Ascending aorta (tissue), 2 donors: ENCODE results near the gene SMAD4. TPM values are rescaled to one million over a fixed set of nuclear protein-coding genes. Genes with fewer than 3 reads are reported as not detected.

Source experiments
- DNase-seq, 2 donors: peaks; one replicate each; pipeline ENCODE4 v3.0.0-alpha.2; 2019; ENCODE audit warnings: low spot score in 2 of 2
- H3K27ac ChIP-seq, 2 donors: fragments of 200-600 bp; sonication (generic); one replicate each; pipeline ENCODE4 v1.5.1; 2016 to 2017; ENCODE audit warnings: mild to moderate bottlenecking in 1 of 2
- H3K27me3 ChIP-seq: fragments of 200-600 bp; sonication (generic); one replicate; pipeline ENCODE4 v1.5.1; 2017
- H3K36me3 ChIP-seq, 2 donors: fragments of 200-600 bp; sonication (generic); one replicate each; pipeline ENCODE4 v1.5.1; 2016
- H3K4me1 ChIP-seq, 2 donors: fragments of 200-600 bp; sonication (generic); one replicate each; pipeline ENCODE4 v1.5.1; 2016 to 2017; ENCODE audit warnings: mild to moderate bottlenecking in 1 of 2
- H3K4me3 ChIP-seq, 2 donors: fragments of 200-600 bp; sonication (generic); one replicate each; pipeline ENCODE4 v1.5.1; 2016 to 2017; ENCODE audit warnings: mild to moderate bottlenecking in 1 of 2
- H3K9me3 ChIP-seq, 2 donors: fragments of 200-600 bp; sonication (generic); one replicate each; pipeline ENCODE4 v1.5.1; 2016
- intact Hi-C: fragments of 100-400 bp; cut with DNase I; formaldehyde crosslinking; loops from one replicate; pipeline ENCODE4 v1.15.1; 2023
- total RNA-seq: library from RNA; depleted of rRNA; stranded (reverse); fragments of >200 nt; gene quantifications from one replicate; pipeline ENCODE4 v1.1.0, GENCODE V29; 2016
- TF ChIP-seq, protein P1 (sequence below), 3 experiments: fragments of 200-600 bp in 2 of 3; fragments of 450-650 bp in 1 of 3; sonication (generic) in 2 of 3; IDR thresholded peaks; one replicate each; pipeline ENCODE4 v1.5.1; 2016 to 2019; ENCODE audit warnings: antibody characterized with exemption in 3 of 3, mild to moderate bottlenecking in 1 of 3, moderate library complexity in 1 of 3

Gene SMAD4
- total RNA-seq, 1 donor from 2014 or later: 196 TPM

DNA sequence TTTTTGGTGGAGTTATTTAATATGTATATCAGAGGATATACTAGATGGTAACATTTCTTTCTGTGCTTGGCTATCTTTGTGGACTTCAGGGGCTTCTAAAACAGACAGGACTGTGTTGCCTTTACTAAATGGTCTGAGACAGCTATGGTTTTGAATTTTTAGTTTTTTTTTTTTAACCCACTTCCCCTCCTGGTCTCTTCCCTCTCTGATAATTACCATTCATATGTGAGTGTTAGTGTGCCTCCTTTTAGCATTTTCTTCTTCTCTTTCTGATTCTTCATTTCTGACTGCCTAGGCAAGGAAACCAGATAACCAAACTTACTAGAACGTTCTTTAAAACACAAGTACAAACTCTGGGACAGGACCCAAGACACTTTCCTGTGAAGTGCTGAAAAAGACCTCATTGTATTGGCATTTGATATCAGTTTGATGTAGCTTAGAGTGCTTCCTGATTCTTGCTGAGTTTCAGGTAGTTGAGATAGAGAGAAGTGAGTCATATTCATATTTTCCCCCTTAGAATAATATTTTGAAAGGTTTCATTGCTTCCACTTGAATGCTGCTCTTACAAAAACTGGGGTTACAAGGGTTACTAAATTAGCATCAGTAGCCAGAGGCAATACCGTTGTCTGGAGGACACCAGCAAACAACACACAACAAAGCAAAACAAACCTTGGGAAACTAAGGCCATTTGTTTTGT is 52.7 kb downstream of the SMAD4 start:
- intact Hi-C loops: no loop called here
- no peaks in the 10 kb centered on the region for H3K27me3 ChIP-seq
- H3K36me3 ChIP-seq: peaks cover 45 to 62% of the 10 kb centered on the region in 2 donors
- H3K4me1 ChIP-seq: no peaks in the 10 kb centered on the region
- no peak overlapping the region for H3K27ac ChIP-seq
- TF ChIP-seq, protein P1, sequence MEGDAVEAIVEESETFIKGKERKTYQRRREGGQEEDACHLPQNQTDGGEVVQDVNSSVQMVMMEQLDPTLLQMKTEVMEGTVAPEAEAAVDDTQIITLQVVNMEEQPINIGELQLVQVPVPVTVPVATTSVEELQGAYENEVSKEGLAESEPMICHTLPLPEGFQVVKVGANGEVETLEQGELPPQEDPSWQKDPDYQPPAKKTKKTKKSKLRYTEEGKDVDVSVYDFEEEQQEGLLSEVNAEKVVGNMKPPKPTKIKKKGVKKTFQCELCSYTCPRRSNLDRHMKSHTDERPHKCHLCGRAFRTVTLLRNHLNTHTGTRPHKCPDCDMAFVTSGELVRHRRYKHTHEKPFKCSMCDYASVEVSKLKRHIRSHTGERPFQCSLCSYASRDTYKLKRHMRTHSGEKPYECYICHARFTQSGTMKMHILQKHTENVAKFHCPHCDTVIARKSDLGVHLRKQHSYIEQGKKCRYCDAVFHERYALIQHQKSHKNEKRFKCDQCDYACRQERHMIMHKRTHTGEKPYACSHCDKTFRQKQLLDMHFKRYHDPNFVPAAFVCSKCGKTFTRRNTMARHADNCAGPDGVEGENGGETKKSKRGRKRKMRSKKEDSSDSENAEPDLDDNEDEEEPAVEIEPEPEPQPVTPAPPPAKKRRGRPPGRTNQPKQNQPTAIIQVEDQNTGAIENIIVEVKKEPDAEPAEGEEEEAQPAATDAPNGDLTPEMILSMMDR (IDR thresholded peaks at IDR 0.05): no peak
- DNase-seq: no peak
- H3K4me3 ChIP-seq: no peak overlapping the region
- no peaks in the 10 kb centered on the region for H3K9me3 ChIP-seq

DNA sequence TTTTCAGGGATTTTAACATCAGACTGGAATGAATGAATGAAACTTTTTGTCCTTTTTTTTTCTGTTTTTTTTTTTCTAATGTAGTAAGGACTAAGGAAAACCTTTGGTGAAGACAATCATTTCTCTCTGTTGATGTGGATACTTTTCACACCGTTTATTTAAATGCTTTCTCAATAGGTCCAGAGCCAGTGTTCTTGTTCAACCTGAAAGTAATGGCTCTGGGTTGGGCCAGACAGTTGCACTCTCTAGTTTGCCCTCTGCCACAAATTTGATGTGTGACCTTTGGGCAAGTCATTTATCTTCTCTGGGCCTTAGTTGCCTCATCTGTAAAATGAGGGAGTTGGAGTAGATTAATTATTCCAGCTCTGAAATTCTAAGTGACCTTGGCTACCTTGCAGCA is 53.4 kb downstream of the SMAD4 start:
- intact Hi-C loops: no loop called here
- no peaks in the 10 kb centered on the region for H3K4me1 ChIP-seq
- H3K4me3 ChIP-seq: no peak overlapping the region
- H3K9me3 ChIP-seq: peaks cover 0 to 5% of the 10 kb centered on the region in 2 donors
- H3K27me3 ChIP-seq: no peaks in the 10 kb centered on the region
- peaks cover 40 to 56% of the 10 kb centered on the region in 2 donors for H3K36me3 ChIP-seq
- TF ChIP-seq, protein P1 (IDR thresholded peaks at IDR 0.05): no peak
- no peak overlapping the region for H3K27ac ChIP-seq
- DNase-seq: no peak

DNA sequence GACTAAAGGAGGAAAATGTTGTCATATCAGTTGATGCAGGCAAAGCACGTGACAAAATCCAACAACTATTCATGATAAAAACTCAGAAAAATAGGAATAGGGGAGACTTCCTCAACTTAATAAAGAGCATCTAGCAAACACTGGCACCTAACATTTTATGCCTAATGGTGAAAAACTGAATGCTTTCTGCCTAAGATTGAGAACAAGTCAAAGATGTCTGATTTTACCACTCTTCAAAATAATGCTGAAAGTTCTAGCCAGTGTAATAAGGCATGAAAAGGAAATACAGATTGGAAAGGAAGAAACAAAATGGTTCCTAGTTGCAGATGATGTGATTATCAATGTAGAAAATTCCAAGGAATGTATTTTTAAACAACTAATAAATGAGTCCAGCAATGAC is 58.4 kb downstream of the SMAD4 start:
- no peak for DNase-seq
- Histone ChIP-seq H3K4me1 (no peaks in the 10 kb centered on the region), H3K27me3 (no peaks in the 10 kb centered on the region), H3K4me3 (no peak overlapping the region), H3K36me3 (peaks cover 17 to 24% of the 10 kb centered on the region in 2 donors), H3K27ac (no peak overlapping the region), H3K9me3 (peaks cover 0 to 12% of the 10 kb centered on the region in 2 donors)
- TF ChIP-seq, protein P1 (IDR thresholded peaks at IDR 0.05): no peak
- intact Hi-C loops: no loop called here

DNA sequence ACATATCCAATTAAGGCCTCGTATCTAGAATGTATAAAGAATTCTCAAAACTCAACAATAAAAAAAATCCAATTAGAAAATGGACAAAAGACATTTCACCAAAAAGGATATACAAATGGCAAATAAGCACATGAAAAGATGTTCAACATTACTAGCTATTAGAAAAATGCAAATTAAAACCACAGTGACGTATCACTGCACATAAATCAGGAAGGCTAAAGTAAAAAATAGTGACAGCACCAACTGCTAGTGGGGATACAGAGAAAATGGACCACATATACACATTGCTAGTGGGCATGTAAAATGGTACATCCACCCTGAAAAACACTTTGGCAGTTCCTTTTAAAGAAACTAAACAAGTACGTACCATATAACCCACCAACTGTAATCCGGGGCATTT is 59.7 kb downstream of the SMAD4 start:
- no peaks in the 10 kb centered on the region for H3K4me1 ChIP-seq
- H3K27ac ChIP-seq: no peak overlapping the region
- TF ChIP-seq, protein P1 (IDR thresholded peaks at IDR 0.05): no peak
- no peak for DNase-seq
- H3K4me3 ChIP-seq: no peak overlapping the region
- peaks cover 10 to 16% of the 10 kb centered on the region in 2 donors for H3K36me3 ChIP-seq
- intact Hi-C loops: no loop called here
- peaks cover 0 to 12% of the 10 kb centered on the region in 2 donors for H3K9me3 ChIP-seq
- H3K27me3 ChIP-seq: no peaks in the 10 kb centered on the region

DNA sequence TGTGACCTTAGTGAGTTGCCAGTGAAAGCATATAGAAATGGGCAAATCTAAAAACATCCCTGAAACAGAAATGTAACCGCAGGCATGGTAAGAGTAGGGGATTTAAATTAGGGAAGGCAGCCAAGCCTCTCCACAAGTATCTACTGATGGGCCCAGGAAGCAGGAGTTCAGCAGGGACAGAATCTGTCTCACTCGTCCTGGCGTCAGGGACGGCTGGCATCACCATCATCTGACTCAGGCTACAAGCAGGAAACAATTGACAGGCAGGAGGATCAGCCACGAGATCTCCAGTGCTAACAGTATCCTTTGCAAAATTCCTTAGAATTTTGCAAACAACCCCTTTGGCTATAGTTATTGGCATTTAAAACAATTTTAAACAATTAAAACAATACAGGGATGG is 61.3 kb downstream of the SMAD4 start:
- TF ChIP-seq, protein P1 (IDR thresholded peaks at IDR 0.05): no peak
- Histone ChIP-seq H3K4me3 (no peak overlapping the region), H3K36me3 (peaks cover 0 to under 1% of the 10 kb centered on the region in 2 donors), H3K27ac (no peak overlapping the region), H3K9me3 (peaks cover 0 to 12% of the 10 kb centered on the region in 2 donors), H3K27me3 (no peaks in the 10 kb centered on the region), H3K4me1 (no peaks in the 10 kb centered on the region)
- intact Hi-C loops: no loop called here
- DNase-seq: no peak
